Gastroesophageal sphincter (tissue), 3 donors: ENCODE data around the gene STMN1.

Experiments used
- CTCF ChIP-seq, 4 experiments: fragments of 200-600 bp in 2 of 4; fragments of 450-650 bp in 2 of 4; sonication (generic) in 1 of 4; IDR thresholded peaks; one replicate each; pipeline ENCODE4 v1.5.1; 2017 to 2019; ENCODE audit warnings: antibody characterized with exemption in 4 of 4, mild to moderate bottlenecking in 2 of 4, moderate library complexity in 2 of 4
- POLR2A ChIP-seq, 2 donors: fragments of 450-650 bp; IDR thresholded peaks; one replicate each; pipeline ENCODE4 v1.6.1; 2017; ENCODE audit warnings: antibody characterized with exemption in 2 of 2, mild to moderate bottlenecking in 2 of 2, moderate library complexity in 1 of 2
- POLR2AphosphoS5 ChIP-seq: sonication (generic); formaldehyde crosslinking; IDR thresholded peaks from one replicate; pipeline ENCODE4 v1.6.1; 2017; ENCODE audit warnings: antibody characterized with exemption

- TF ChIP-seq POLR2A (IDR thresholded peaks at IDR 0.05) (no peak), CTCF (IDR thresholded peaks at IDR 0.05) (no peak), POLR2AphosphoS5 (no peak)
Measured at GRCh38 chr1:25858494-25858893, 47.7 kb downstream of the STMN1 start.
